ENCODE results near the gene XPNPEP2.

The XPNPEP2 gene, protein sequence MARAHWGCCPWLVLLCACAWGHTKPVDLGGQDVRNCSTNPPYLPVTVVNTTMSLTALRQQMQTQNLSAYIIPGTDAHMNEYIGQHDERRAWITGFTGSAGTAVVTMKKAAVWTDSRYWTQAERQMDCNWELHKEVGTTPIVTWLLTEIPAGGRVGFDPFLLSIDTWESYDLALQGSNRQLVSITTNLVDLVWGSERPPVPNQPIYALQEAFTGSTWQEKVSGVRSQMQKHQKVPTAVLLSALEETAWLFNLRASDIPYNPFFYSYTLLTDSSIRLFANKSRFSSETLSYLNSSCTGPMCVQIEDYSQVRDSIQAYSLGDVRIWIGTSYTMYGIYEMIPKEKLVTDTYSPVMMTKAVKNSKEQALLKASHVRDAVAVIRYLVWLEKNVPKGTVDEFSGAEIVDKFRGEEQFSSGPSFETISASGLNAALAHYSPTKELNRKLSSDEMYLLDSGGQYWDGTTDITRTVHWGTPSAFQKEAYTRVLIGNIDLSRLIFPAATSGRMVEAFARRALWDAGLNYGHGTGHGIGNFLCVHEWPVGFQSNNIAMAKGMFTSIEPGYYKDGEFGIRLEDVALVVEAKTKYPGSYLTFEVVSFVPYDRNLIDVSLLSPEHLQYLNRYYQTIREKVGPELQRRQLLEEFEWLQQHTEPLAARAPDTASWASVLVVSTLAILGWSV

DNA sequence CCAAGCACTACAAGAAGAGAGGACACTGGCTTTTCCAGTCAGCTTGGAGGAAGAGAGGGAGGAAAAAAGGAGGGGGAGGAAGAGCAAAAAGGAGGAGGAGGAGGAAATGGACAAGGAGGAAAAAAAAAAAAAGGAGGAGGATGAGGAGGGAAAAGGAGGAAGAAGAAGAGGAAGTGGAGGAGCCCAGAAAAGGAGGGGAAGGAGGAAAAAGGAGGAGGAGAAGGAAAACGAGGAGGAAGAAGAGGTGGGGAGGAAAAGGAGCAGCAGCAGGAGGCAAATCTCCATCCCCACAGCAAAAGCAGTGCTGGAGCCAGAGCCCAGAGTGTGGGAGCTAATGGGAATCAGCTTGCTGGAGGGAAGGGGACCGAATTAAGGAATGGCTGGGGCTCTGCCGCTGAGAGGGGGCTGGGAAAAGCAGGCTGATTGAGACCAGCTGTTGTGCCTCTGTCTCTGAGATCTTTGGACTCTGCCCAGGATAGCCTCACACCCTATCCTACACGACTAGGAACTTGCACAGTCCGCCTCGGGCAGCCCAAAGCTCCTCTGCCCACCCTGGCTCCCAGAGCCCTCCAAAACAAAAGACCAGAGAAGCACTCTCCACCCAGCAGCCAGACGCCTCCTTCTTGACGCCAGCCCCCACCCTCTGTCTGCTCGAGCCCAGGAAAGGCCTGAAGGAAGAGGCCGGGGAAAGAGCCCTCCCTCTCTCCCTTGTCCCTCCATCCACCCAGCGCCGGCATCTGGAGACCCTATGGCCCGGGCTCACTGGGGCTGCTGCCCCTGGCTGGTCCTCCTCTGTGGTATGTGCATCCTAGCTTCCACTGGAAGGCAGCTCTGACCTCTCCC lies at the start of gene XPNPEP2:
TSS of gene XPNPEP2 (plus strand) at position 514 of the 843 bp plus-strand sequence. CDS start at position 749, 235 bp downstream.
- H3K9me3 ChIP-seq (ENCODE audit: control insufficient read depth, low read depth, low read length): peaks cover 4% of the 10 kb centered on the region
- no peaks in the 10 kb centered on the region for H3K4me1 ChIP-seq (ENCODE audit: control insufficient read depth, low read depth, low read length)
- no peak within 1 kb of the TSS for H3K9ac ChIP-seq (ENCODE audit: low read length)
- no peak within 1 kb of the TSS for H3K4me3 ChIP-seq (ENCODE audit: low read length)
- H3K36me3 ChIP-seq (ENCODE audit: control insufficient read depth, low read depth, low read length): no peaks in the 10 kb centered on the region
- H3K27me3 ChIP-seq (ENCODE audit: control insufficient read depth, insufficient read depth, low read length): no peaks in the 10 kb centered on the region
- H3K27ac ChIP-seq (ENCODE audit: low read length): no peak within 1 kb of the TSS

DNA sequence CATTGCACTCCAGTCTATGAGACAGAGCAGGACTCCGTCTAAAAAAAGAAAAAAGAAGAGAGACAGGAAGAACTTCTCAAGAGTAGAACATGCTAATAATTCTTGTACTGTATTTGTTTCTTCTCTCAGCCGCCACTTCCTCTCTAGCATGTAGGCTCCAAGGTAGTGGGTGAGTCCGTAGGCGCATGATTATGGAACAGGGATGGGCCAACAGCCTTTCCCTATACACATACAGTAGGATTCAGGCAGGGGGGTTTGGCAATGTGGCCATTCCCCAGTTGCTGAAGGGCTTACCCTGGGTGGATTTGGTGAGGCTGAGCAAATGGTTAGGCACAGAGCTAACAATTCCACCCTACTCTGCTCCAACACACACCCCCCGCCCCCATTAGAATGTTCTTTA lies 49.0 kb upstream of the XPNPEP2 start:
- H3K9me3 ChIP-seq (ENCODE audit: control insufficient read depth, low read depth, low read length): peaks cover 7% of the 10 kb centered on the region
- no peaks in the 10 kb centered on the region for H3K27me3 ChIP-seq (ENCODE audit: control insufficient read depth, insufficient read depth, low read length)
- H3K27ac ChIP-seq (ENCODE audit: low read length): no peak overlapping the region
- no peaks in the 10 kb centered on the region for H3K4me1 ChIP-seq (ENCODE audit: control insufficient read depth, low read depth, low read length)
- no peak overlapping the region for H3K9ac ChIP-seq (ENCODE audit: low read length)
- H3K36me3 ChIP-seq (ENCODE audit: control insufficient read depth, low read depth, low read length): no peaks in the 10 kb centered on the region
- H3K4me3 ChIP-seq (ENCODE audit: low read length): no peak overlapping the region

DNA sequence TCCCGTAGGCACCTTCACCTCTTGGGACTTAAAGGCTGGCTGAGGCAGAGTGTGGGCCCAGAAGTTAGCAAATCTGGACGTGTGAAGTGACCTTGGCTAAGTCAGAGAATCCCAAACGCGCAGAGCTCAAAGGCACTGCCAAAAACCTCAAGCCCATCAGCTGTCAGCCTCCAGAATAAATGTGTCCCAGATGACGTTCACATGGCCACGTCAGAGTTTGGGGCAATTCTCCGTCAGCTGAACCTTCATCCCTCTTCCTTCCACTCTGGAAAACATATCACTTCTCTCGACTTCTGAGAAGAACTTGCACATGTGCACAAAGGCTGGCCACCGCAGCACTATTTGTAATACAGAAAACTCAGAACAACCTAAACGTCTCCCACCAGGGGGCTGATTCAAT lies 48.3 kb upstream of the XPNPEP2 start:
- Histone ChIP-seq H3K36me3 (ENCODE audit: control insufficient read depth, low read depth, low read length) (no peaks in the 10 kb centered on the region), H3K4me3 (ENCODE audit: low read length) (no peak overlapping the region), H3K27ac (ENCODE audit: low read length) (no peak overlapping the region), H3K9ac (ENCODE audit: low read length) (no peak overlapping the region), H3K9me3 (ENCODE audit: control insufficient read depth, low read depth, low read length) (peaks cover 7% of the 10 kb centered on the region), H3K4me1 (ENCODE audit: control insufficient read depth, low read depth, low read length) (no peaks in the 10 kb centered on the region), H3K27me3 (ENCODE audit: control insufficient read depth, insufficient read depth, low read length) (no peaks in the 10 kb centered on the region)

DNA sequence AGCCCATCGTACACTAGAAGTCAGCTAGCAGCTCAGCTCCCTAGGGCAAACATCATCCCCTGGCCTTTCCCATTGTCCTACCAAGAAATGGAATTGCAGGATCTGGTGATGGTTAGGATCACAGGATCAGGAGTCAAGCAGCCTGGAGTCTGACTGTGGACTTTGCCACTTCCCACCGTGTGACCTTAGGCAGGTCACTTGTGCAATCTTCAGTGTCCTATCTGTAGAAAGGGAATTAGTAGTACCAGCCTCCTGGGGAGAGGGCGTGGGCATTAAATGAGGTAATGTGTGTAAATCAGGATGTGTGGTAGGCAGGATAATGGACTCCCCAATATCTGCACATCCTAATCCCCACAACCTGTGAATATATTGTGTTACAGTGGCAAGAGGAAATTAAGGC lies 45.4 kb upstream of the XPNPEP2 start:
- Histone ChIP-seq H3K9me3 (ENCODE audit: control insufficient read depth, low read depth, low read length) (peaks cover 16% of the 10 kb centered on the region), H3K36me3 (ENCODE audit: control insufficient read depth, low read depth, low read length) (no peaks in the 10 kb centered on the region), H3K4me3 (ENCODE audit: low read length) (no peak overlapping the region), H3K9ac (ENCODE audit: low read length) (no peak overlapping the region), H3K27me3 (ENCODE audit: control insufficient read depth, insufficient read depth, low read length) (no peaks in the 10 kb centered on the region), H3K27ac (ENCODE audit: low read length) (no peak overlapping the region), H3K4me1 (ENCODE audit: control insufficient read depth, low read depth, low read length) (peaks cover 5% of the 10 kb centered on the region)

DNA sequence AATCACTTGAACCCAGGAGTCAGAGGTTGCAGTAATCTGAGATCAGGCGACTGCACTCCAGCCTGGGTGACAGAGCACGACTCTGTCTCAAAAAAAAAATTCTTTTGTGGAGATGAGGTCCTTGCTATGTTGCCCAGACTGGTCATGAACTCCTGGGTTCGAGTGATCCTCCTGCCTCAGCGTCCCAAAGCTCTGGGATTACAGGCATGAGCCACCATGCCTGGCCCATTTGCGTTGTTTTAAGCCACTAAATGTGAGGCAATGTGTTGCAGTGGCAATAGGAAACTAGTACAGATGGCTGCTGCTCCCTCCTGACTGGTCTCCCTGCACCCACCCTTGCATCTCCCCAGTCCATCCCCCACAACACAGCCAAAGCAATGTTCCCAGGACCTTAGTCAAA lies 44.0 kb upstream of the XPNPEP2 start:
- Histone ChIP-seq H3K27ac (ENCODE audit: low read length) (no peak overlapping the region), H3K27me3 (ENCODE audit: control insufficient read depth, insufficient read depth, low read length) (no peaks in the 10 kb centered on the region), H3K4me1 (ENCODE audit: control insufficient read depth, low read depth, low read length) (peaks cover 5% of the 10 kb centered on the region), H3K4me3 (ENCODE audit: low read length) (no peak overlapping the region), H3K9ac (ENCODE audit: low read length) (no peak overlapping the region), H3K36me3 (ENCODE audit: control insufficient read depth, low read depth, low read length) (no peaks in the 10 kb centered on the region), H3K9me3 (ENCODE audit: control insufficient read depth, low read depth, low read length) (peaks cover 16% of the 10 kb centered on the region)

DNA sequence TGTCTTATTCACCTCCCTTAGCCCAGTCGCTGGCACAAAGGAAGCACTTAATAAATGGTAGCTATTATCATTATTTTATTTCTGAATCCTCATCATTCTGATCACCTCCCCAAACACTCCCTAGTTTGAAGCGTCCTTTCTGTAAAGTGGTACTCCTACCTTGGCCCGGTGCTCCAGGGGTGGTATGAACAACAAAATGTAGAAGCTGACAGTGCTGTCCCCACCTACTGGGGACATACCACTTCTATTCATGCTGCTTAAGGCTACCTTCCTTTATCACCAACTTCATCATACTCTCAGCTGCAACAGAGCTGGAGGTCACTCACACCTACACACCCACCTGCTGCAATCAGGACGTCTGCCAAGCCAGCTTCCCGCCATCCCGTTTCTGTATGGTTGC lies 43.2 kb upstream of the XPNPEP2 start:
- peaks cover 12% of the 10 kb centered on the region for H3K9me3 ChIP-seq (ENCODE audit: control insufficient read depth, low read depth, low read length)
- H3K27ac ChIP-seq (ENCODE audit: low read length): no peak overlapping the region
- H3K4me3 ChIP-seq (ENCODE audit: low read length): no peak overlapping the region
- H3K4me1 ChIP-seq (ENCODE audit: control insufficient read depth, low read depth, low read length): peaks cover 5% of the 10 kb centered on the region
- no peaks in the 10 kb centered on the region for H3K36me3 ChIP-seq (ENCODE audit: control insufficient read depth, low read depth, low read length)
- no peaks in the 10 kb centered on the region for H3K27me3 ChIP-seq (ENCODE audit: control insufficient read depth, insufficient read depth, low read length)
- H3K9ac ChIP-seq (ENCODE audit: low read length): no peak overlapping the region

DNA sequence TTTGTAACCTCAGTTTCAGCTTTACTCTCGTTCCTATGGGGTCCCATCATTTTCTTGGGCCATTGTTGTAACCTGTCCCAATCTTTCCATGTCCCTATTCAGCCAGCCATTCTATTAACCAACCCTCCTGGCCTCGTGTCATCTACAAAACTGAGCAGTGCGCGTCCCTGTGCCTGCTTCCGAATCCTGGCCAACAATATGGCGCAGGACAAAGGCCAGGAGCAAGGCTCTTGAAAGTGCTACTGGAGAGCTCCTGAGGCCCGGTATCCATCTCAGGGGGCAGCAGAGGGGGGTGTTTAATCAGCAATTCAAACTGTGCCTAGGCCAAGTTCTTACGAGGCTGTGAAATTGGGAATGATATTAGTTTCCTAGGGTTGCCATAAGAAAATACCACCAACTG lies 42.8 kb upstream of the XPNPEP2 start:
- Histone ChIP-seq H3K4me3 (ENCODE audit: low read length) (no peak overlapping the region), H3K9ac (ENCODE audit: low read length) (no peak overlapping the region), H3K27ac (ENCODE audit: low read length) (no peak overlapping the region), H3K4me1 (ENCODE audit: control insufficient read depth, low read depth, low read length) (peaks cover 5% of the 10 kb centered on the region), H3K9me3 (ENCODE audit: control insufficient read depth, low read depth, low read length) (peaks cover 12% of the 10 kb centered on the region), H3K36me3 (ENCODE audit: control insufficient read depth, low read depth, low read length) (no peaks in the 10 kb centered on the region), H3K27me3 (ENCODE audit: control insufficient read depth, insufficient read depth, low read length) (no peaks in the 10 kb centered on the region)

DNA sequence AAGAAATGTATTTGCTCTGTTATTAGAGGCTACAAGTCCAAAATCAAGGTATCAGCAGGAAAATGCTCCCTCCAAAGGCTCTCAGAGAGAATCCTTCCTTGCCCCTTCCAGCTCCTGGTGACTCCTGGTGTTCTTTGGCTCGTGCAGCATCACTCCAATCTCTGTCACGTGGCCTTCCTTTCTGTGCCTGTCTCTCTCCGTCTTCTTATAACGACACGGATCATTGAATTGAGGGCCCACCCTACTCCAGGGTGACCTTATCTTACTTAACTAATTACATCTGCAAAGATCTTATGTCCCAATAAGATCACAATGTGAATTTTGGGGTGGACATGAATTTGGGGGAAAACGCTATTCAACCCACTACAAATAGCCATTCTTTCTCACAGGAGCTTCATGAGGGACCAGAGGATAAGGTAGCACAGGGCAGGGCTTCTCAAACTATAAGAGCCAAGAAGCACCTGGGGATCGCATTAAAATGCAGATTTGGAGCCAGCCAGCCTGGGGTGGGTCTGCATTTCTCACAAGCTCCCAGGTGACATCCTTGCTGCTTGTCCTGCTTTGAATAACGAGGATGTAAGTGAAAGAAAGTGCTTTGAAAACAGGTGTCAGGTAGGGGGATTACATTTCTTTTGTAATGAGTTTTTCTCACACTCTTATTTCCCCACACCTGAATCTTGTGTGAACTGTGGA lies 42.2 kb upstream of the XPNPEP2 start:
- no peaks in the 10 kb centered on the region for H3K36me3 ChIP-seq (ENCODE audit: control insufficient read depth, low read depth, low read length)
- H3K27me3 ChIP-seq (ENCODE audit: control insufficient read depth, insufficient read depth, low read length): no peaks in the 10 kb centered on the region
- H3K4me3 ChIP-seq (ENCODE audit: low read length): no peak overlapping the region
- H3K9me3 ChIP-seq (ENCODE audit: control insufficient read depth, low read depth, low read length): peaks cover 12% of the 10 kb centered on the region
- no peak overlapping the region for H3K27ac ChIP-seq (ENCODE audit: low read length)
- H3K9ac ChIP-seq (ENCODE audit: low read length): no peak overlapping the region
- H3K4me1 ChIP-seq (ENCODE audit: control insufficient read depth, low read depth, low read length): peaks cover 5% of the 10 kb centered on the region

DNA sequence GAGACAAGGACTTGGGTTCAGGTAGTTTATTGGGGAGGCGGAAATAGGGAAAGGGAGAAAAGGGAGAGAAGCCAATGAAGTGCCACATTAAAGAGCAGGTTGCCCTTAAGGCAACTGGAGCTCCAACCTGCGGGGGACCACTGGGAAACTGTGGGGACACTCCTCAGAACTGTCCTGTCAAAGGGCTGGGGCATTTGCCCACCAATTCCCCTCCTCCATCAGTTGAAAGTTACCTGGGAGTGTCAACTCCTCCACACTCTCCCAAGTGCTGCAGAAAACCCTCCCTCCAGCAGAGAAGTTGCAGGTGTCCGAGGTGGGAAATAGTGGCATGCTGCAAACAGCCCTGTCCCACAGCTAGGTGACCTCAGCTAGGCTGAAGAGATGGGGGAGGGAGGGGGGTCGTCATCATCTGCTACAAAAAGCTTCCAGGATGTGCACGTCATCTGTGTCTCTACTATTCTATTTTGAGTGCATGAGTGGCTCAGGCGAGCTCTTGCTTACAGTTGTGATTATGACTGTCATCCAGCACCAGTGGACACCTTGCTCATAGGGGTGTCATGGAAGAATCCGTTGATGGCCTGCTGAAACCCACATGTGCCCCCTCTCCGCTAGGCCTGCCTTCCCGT lies 41.5 kb upstream of the XPNPEP2 start:
- H3K36me3 ChIP-seq (ENCODE audit: control insufficient read depth, low read depth, low read length): no peaks in the 10 kb centered on the region
- peaks cover 5% of the 10 kb centered on the region for H3K4me1 ChIP-seq (ENCODE audit: control insufficient read depth, low read depth, low read length)
- H3K27ac ChIP-seq (ENCODE audit: low read length): no peak overlapping the region
- no peak overlapping the region for H3K9ac ChIP-seq (ENCODE audit: low read length)
- H3K27me3 ChIP-seq (ENCODE audit: control insufficient read depth, insufficient read depth, low read length): no peaks in the 10 kb centered on the region
- no peak overlapping the region for H3K4me3 ChIP-seq (ENCODE audit: low read length)
- peaks cover 12% of the 10 kb centered on the region for H3K9me3 ChIP-seq (ENCODE audit: control insufficient read depth, low read depth, low read length)

DNA sequence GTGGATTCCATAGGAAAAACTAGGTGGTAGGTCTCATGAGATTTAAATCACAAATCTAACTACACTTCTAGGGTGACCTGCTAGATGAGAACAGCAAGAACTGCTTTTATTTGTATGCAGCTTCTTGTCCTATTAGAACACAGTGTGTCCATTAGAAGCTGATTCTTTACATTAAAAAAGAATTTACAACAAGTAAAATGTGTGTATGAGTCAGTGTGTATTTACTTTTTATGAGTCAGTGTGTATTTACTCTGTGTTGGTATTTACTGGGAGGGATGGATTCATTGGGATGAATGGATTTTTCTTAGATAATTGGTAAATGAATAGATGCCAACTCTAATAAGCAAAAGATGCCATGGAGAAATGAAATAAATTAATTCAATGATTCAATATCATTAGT lies 40.6 kb upstream of the XPNPEP2 start:
- H3K9me3 ChIP-seq (ENCODE audit: control insufficient read depth, low read depth, low read length): peaks cover 16% of the 10 kb centered on the region
- H3K36me3 ChIP-seq (ENCODE audit: control insufficient read depth, low read depth, low read length): no peaks in the 10 kb centered on the region
- peaks cover 5% of the 10 kb centered on the region for H3K4me1 ChIP-seq (ENCODE audit: control insufficient read depth, low read depth, low read length)

DNA sequence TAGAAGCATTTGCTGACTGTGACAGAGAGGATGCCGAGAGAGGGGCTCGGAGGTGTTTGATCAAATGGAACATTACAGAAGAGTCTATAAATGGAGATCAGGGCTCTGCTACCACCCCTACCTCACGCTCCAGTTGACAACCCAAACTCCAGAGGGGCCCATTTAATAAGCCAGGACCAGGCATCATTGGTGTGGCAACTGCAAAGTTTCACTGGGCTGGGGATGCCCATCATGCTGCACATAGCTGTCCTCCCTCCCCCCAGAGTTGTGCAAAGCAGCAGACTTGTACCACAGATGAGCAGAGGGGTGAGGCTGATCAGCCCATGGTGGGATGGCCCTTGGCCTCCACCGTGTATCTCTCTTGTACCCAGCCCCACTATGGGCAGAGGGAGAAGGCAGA lies 38.2 kb upstream of the XPNPEP2 start:
- Histone ChIP-seq H3K9me3 (ENCODE audit: control insufficient read depth, low read depth, low read length) (peaks cover 21% of the 10 kb centered on the region), H3K9ac (ENCODE audit: low read length) (no peak overlapping the region), H3K27me3 (ENCODE audit: control insufficient read depth, insufficient read depth, low read length) (no peaks in the 10 kb centered on the region), H3K4me3 (ENCODE audit: low read length) (no peak overlapping the region), H3K4me1 (ENCODE audit: control insufficient read depth, low read depth, low read length) (peaks cover 5% of the 10 kb centered on the region), H3K27ac (ENCODE audit: low read length) (no peak overlapping the region), H3K36me3 (ENCODE audit: control insufficient read depth, low read depth, low read length) (no peaks in the 10 kb centered on the region)

More for the DNA sequence above, 40.6 kb upstream of the XPNPEP2 start:
- Histone ChIP-seq H3K27ac (ENCODE audit: low read length) (no peak overlapping the region), H3K27me3 (ENCODE audit: control insufficient read depth, insufficient read depth, low read length) (no peaks in the 10 kb centered on the region), H3K9ac (ENCODE audit: low read length) (no peak overlapping the region), H3K4me3 (ENCODE audit: low read length) (no peak overlapping the region)
